Choroid plexus epithelial cell (primary cell): ENCODE results near the gene KIF1A.

Experiments
- DNase-seq: peaks from one replicate; pipeline ENCODE4 v3.0.0-alpha.2; 2010; ENCODE audit warnings: low read depth
- H3K4me3 ChIP-seq: 2 replicates; pipeline ENCODE4 v1.5.1; 2011; ENCODE audit warnings: low read depth, mild to moderate bottlenecking, control low read depth, low read length, moderate library complexity
- CTCF ChIP-seq: conservative IDR thresholded peaks from 2 replicates; pipeline ENCODE4 v1.5.1; 2011; ENCODE audit warnings: low read depth, mild to moderate bottlenecking, control low read depth, inconsistent platforms, low read length, moderate library complexity

KIF1A gene

GRCh38 chr2:240819858-240820606, at the start of gene KIF1A:
TSS of gene KIF1A (minus strand) at chr2:240820219. CDS start at chr2:240797752, 22,467 bp downstream.
- no peak within 1 kb of the TSS for H3K4me3 ChIP-seq
- no peak for TF ChIP-seq CTCF
- DNase-seq: no peak

- no peak overlapping the region for H3K4me3 ChIP-seq
- no peak for TF ChIP-seq CTCF
- no peak for DNase-seq
Measured at GRCh38 chr2:240869109-240869955, 49.3 kb upstream of the KIF1A start.

GRCh38 chr2:240868286-240869108, 48.5 kb upstream of the KIF1A start, which contains the start of gene AGXT:
TSS of gene AGXT (plus strand) at chr2:240868824. CDS start at chr2:240868866, 42 bp downstream.
- no peak for TF ChIP-seq CTCF
- peak; percentile 71 for DNase-seq

GRCh38 chr2:240865391-240865790, 45.4 kb upstream of the KIF1A start:
- TF ChIP-seq CTCF: no peak
- no peak overlapping the region for H3K4me3 ChIP-seq
- no peak for DNase-seq

More at GRCh38 chr2:240868286-240869108, 48.5 kb upstream of the KIF1A start, which contains the start of gene AGXT:
- no peak within 1 kb of the TSS for H3K4me3 ChIP-seq

- TF ChIP-seq CTCF: no peak
- no peak for DNase-seq
- H3K4me3 ChIP-seq: no peak overlapping the region
Measured at GRCh38 chr2:240864475-240864874, 44.5 kb upstream of the KIF1A start.

- no peak overlapping the region for H3K4me3 ChIP-seq
- no peak for TF ChIP-seq CTCF
- no peak for DNase-seq
Measured at GRCh38 chr2:240861547-240861946, 41.5 kb upstream of the KIF1A start.
